ENCODE measurements around the gene IVL.

The IVL gene

GRCh38 chr1:152876827-152877226, 31.5 kb upstream of the IVL start:
- Histone ChIP-seq H3K27ac (ENCODE audit: low read length) (no peak overlapping the region), H3K4me3 (ENCODE audit: low read length) (no peak overlapping the region), H3K9ac (ENCODE audit: low read length) (no peak overlapping the region), H3K4me1 (ENCODE audit: control insufficient read depth, low read depth, low read length) (no peaks in the 10 kb centered on the region), H3K9me3 (ENCODE audit: control insufficient read depth, low read depth, low read length) (peaks cover 16% of the 10 kb centered on the region), H3K36me3 (ENCODE audit: control insufficient read depth, low read depth, low read length) (no peaks in the 10 kb centered on the region), H3K27me3 (ENCODE audit: control insufficient read depth, insufficient read depth, low read length) (no peaks in the 10 kb centered on the region)

- Histone ChIP-seq H3K4me1 (ENCODE audit: control insufficient read depth, low read depth, low read length) (no peaks in the 10 kb centered on the region), H3K36me3 (ENCODE audit: control insufficient read depth, low read depth, low read length) (no peaks in the 10 kb centered on the region), H3K9me3 (ENCODE audit: control insufficient read depth, low read depth, low read length) (peaks cover 16% of the 10 kb centered on the region), H3K9ac (ENCODE audit: low read length) (no peak within 1 kb of the TSS), H3K27me3 (ENCODE audit: control insufficient read depth, insufficient read depth, low read length) (no peaks in the 10 kb centered on the region), H3K4me3 (ENCODE audit: low read length) (no peak within 1 kb of the TSS), H3K27ac (ENCODE audit: low read length) (no peak within 1 kb of the TSS)
These were observed 30.3 kb upstream of the IVL start, which contains the start of gene SMCP for GRCh38 chr1:152878042-152878441. Gene SMCP (plus strand): TSS chr1:152878322. CDS start chr1:152884423, 6,101 bp downstream.

GRCh38 chr1:152879559-152880198, 28.7 kb upstream of the IVL start:
- H3K9me3 ChIP-seq (ENCODE audit: control insufficient read depth, low read depth, low read length), result peaks cover 22% of the 10 kb centered on the region
- H3K9ac ChIP-seq (ENCODE audit: low read length), result no peak overlapping the region
- no peaks in the 10 kb centered on the region for H3K36me3 ChIP-seq (ENCODE audit: control insufficient read depth, low read depth, low read length)
- H3K4me3 ChIP-seq (ENCODE audit: low read length), result no peak overlapping the region
- no peak overlapping the region for H3K27ac ChIP-seq (ENCODE audit: low read length)
- no peaks in the 10 kb centered on the region for H3K4me1 ChIP-seq (ENCODE audit: control insufficient read depth, low read depth, low read length)
- H3K27me3 ChIP-seq (ENCODE audit: control insufficient read depth, insufficient read depth, low read length), result no peaks in the 10 kb centered on the region

GRCh38 chr1:152880316-152880715, 28.0 kb upstream of the IVL start:
- no peak overlapping the region for H3K27ac ChIP-seq (ENCODE audit: low read length)
- H3K9ac ChIP-seq (ENCODE audit: low read length), result no peak overlapping the region
- no peaks in the 10 kb centered on the region for H3K36me3 ChIP-seq (ENCODE audit: control insufficient read depth, low read depth, low read length)
- peaks cover 22% of the 10 kb centered on the region for H3K9me3 ChIP-seq (ENCODE audit: control insufficient read depth, low read depth, low read length)
- no peaks in the 10 kb centered on the region for H3K4me1 ChIP-seq (ENCODE audit: control insufficient read depth, low read depth, low read length)
- no peak overlapping the region for H3K4me3 ChIP-seq (ENCODE audit: low read length)
- no peaks in the 10 kb centered on the region for H3K27me3 ChIP-seq (ENCODE audit: control insufficient read depth, insufficient read depth, low read length)

GRCh38 chr1:152880907-152881306, 27.4 kb upstream of the IVL start:
- Histone ChIP-seq H3K27ac (ENCODE audit: low read length) (no peak overlapping the region), H3K36me3 (ENCODE audit: control insufficient read depth, low read depth, low read length) (no peaks in the 10 kb centered on the region), H3K9me3 (ENCODE audit: control insufficient read depth, low read depth, low read length) (peaks cover 22% of the 10 kb centered on the region), H3K4me1 (ENCODE audit: control insufficient read depth, low read depth, low read length) (no peaks in the 10 kb centered on the region), H3K4me3 (ENCODE audit: low read length) (no peak overlapping the region), H3K27me3 (ENCODE audit: control insufficient read depth, insufficient read depth, low read length) (no peaks in the 10 kb centered on the region), H3K9ac (ENCODE audit: low read length) (no peak overlapping the region)

GRCh38 chr1:152884085-152884484, 24.3 kb upstream of the IVL start:
- H3K36me3 ChIP-seq (ENCODE audit: control insufficient read depth, low read depth, low read length), result no peaks in the 10 kb centered on the region
- H3K9ac ChIP-seq (ENCODE audit: low read length), result no peak overlapping the region
- no peak overlapping the region for H3K4me3 ChIP-seq (ENCODE audit: low read length)
- H3K27ac ChIP-seq (ENCODE audit: low read length), result no peak overlapping the region
- H3K27me3 ChIP-seq (ENCODE audit: control insufficient read depth, insufficient read depth, low read length), result no peaks in the 10 kb centered on the region
- no peaks in the 10 kb centered on the region for H3K4me1 ChIP-seq (ENCODE audit: control insufficient read depth, low read depth, low read length)
- H3K9me3 ChIP-seq (ENCODE audit: control insufficient read depth, low read depth, low read length), result peaks cover 37% of the 10 kb centered on the region

- Histone ChIP-seq H3K27me3 (ENCODE audit: control insufficient read depth, insufficient read depth, low read length) (no peaks in the 10 kb centered on the region), H3K4me3 (ENCODE audit: low read length) (no peak overlapping the region), H3K9me3 (ENCODE audit: control insufficient read depth, low read depth, low read length) (peaks cover 40% of the 10 kb centered on the region), H3K4me1 (ENCODE audit: control insufficient read depth, low read depth, low read length) (no peaks in the 10 kb centered on the region), H3K9ac (ENCODE audit: low read length) (no peak overlapping the region), H3K27ac (ENCODE audit: low read length) (no peak overlapping the region), H3K36me3 (ENCODE audit: control insufficient read depth, low read depth, low read length) (no peaks in the 10 kb centered on the region)
These were observed 23.8 kb upstream of the IVL start for GRCh38 chr1:152884506-152884905.

- Histone ChIP-seq H3K27me3 (ENCODE audit: control insufficient read depth, insufficient read depth, low read length) (no peaks in the 10 kb centered on the region), H3K9me3 (ENCODE audit: control insufficient read depth, low read depth, low read length) (peaks cover 42% of the 10 kb centered on the region), H3K9ac (ENCODE audit: low read length) (no peak overlapping the region), H3K36me3 (ENCODE audit: control insufficient read depth, low read depth, low read length) (no peaks in the 10 kb centered on the region), H3K27ac (ENCODE audit: low read length) (no peak overlapping the region), H3K4me1 (ENCODE audit: control insufficient read depth, low read depth, low read length) (no peaks in the 10 kb centered on the region), H3K4me3 (ENCODE audit: low read length) (no peak overlapping the region)
These were observed 23.3 kb upstream of the IVL start for GRCh38 chr1:152884966-152885624.

- Histone ChIP-seq H3K9ac (ENCODE audit: low read length) (no peak overlapping the region), H3K27ac (ENCODE audit: low read length) (no peak overlapping the region), H3K9me3 (ENCODE audit: control insufficient read depth, low read depth, low read length) (peaks cover 43% of the 10 kb centered on the region), H3K36me3 (ENCODE audit: control insufficient read depth, low read depth, low read length) (no peaks in the 10 kb centered on the region), H3K27me3 (ENCODE audit: control insufficient read depth, insufficient read depth, low read length) (no peaks in the 10 kb centered on the region), H3K4me1 (ENCODE audit: control insufficient read depth, low read depth, low read length) (no peaks in the 10 kb centered on the region), H3K4me3 (ENCODE audit: low read length) (no peak overlapping the region)
These were observed 22.3 kb upstream of the IVL start for GRCh38 chr1:152886085-152886484.

GRCh38 chr1:152886758-152887409, 21.5 kb upstream of the IVL start:
- Histone ChIP-seq H3K27ac (ENCODE audit: low read length) (no peak overlapping the region), H3K9me3 (ENCODE audit: control insufficient read depth, low read depth, low read length) (peaks cover 49% of the 10 kb centered on the region), H3K27me3 (ENCODE audit: control insufficient read depth, insufficient read depth, low read length) (no peaks in the 10 kb centered on the region), H3K9ac (ENCODE audit: low read length) (no peak overlapping the region), H3K36me3 (ENCODE audit: control insufficient read depth, low read depth, low read length) (no peaks in the 10 kb centered on the region), H3K4me1 (ENCODE audit: control insufficient read depth, low read depth, low read length) (no peaks in the 10 kb centered on the region), H3K4me3 (ENCODE audit: low read length) (no peak overlapping the region)

GRCh38 chr1:152888126-152888525, 20.2 kb upstream of the IVL start:
- H3K4me3 ChIP-seq (ENCODE audit: low read length), result no peak overlapping the region
- H3K4me1 ChIP-seq (ENCODE audit: control insufficient read depth, low read depth, low read length), result no peaks in the 10 kb centered on the region
- H3K27me3 ChIP-seq (ENCODE audit: control insufficient read depth, insufficient read depth, low read length), result no peaks in the 10 kb centered on the region
- no peak overlapping the region for H3K9ac ChIP-seq (ENCODE audit: low read length)
- no peaks in the 10 kb centered on the region for H3K36me3 ChIP-seq (ENCODE audit: control insufficient read depth, low read depth, low read length)
- no peak overlapping the region for H3K27ac ChIP-seq (ENCODE audit: low read length)
- peaks cover 61% of the 10 kb centered on the region for H3K9me3 ChIP-seq (ENCODE audit: control insufficient read depth, low read depth, low read length)

Data from iPS-18a (cell line).